WTC11 (cell line): ENCODE measurements around the gene LCA5L. TPM values are rescaled to one million over a fixed set of nuclear protein-coding genes. Genes with fewer than 3 reads are reported as not detected.

Experiments
- ATAC-seq: fragments of 200-7000 bp; cut with Tn5 transposase; 2 replicates; pipeline ENCODE4 v1.10.0; 2021; ENCODE audit warnings: mild to moderate bottlenecking, moderate library complexity
- CTCF ChIA-PET: fragments of 300-600 bp; sonication (Branson Sonifier 250); formaldehyde crosslinking; loops from one replicate; lab custom pipeline; 2021; ENCODE audit warnings: antibody characterized with exemption; lab: Charles Lee
- POLR2A ChIA-PET: fragments of 350-600 bp; sonication (Branson Sonifier 250); formaldehyde crosslinking; loops from one replicate; lab custom pipeline; 2021; ENCODE audit warnings: antibody characterized with exemption; lab: Charles Lee
- DNase-seq: peaks from one replicate; pipeline ENCODE4 v3.0.0; 2021; ENCODE audit warnings: low spot score
- H3K27ac Mint-ChIP-seq: 2 replicates; pipeline ENCODE4 v1.8.0; 2021; ENCODE audit warnings: mixed read lengths
- H3K27me3 Mint-ChIP-seq: 2 replicates; pipeline ENCODE4 v1.8.0; 2021; ENCODE audit warnings: low read depth, mild to moderate bottlenecking, moderate library complexity, mixed read lengths
- H3K36me3 Mint-ChIP-seq: 2 replicates; pipeline ENCODE4 v1.8.0; 2021; ENCODE audit warnings: mixed read lengths
- H3K4me1 Mint-ChIP-seq: 2 replicates; pipeline ENCODE4 v1.8.0; 2022; ENCODE audit warnings: mixed read lengths
- H3K4me3 Mint-ChIP-seq: 2 replicates; pipeline ENCODE4 v1.8.0; 2021; ENCODE audit warnings: mild to moderate bottlenecking, moderate library complexity, mixed read lengths
- H3K9me3 Mint-ChIP-seq: 2 replicates; pipeline ENCODE4 v1.8.0; 2021; ENCODE audit warnings: mixed read lengths
- ARID4B ChIP-seq: sonication (generic); formaldehyde crosslinking; IDR thresholded peaks from 2 replicates; pipeline ENCODE4 v1.8.0; 2023; ENCODE audit warnings: missing genetic modification reagents, mild to moderate bottlenecking, borderline replicate concordance
- CBFB ChIP-seq: sonication (generic); formaldehyde crosslinking; IDR thresholded peaks from 2 replicates; pipeline ENCODE4 v1.8.1; 2022; ENCODE audit warnings: mild to moderate bottlenecking, low read depth, missing genetic modification reagents
- ELF4 ChIP-seq: sonication (generic); formaldehyde crosslinking; IDR thresholded peaks from 2 replicates; pipeline ENCODE4 v1.8.1; 2022; ENCODE audit warnings: low read depth, mild to moderate bottlenecking, moderate library complexity, missing genetic modification reagents
- GABPB1 ChIP-seq: sonication (generic); formaldehyde crosslinking; IDR thresholded peaks from 2 replicates; pipeline ENCODE4 v1.8.1; 2023; ENCODE audit warnings: mild to moderate bottlenecking, missing genetic modification reagents
- NFE2L1 ChIP-seq: sonication (generic); formaldehyde crosslinking; IDR thresholded peaks from 2 replicates; pipeline ENCODE4 v1.8.1; 2023; ENCODE audit warnings: missing genetic modification reagents
- PRDM15 ChIP-seq: sonication (generic); formaldehyde crosslinking; IDR thresholded peaks from 2 replicates; pipeline ENCODE4 v1.8.0; 2022; ENCODE audit warnings: missing genetic modification reagents
- TCF7 ChIP-seq: sonication (generic); formaldehyde crosslinking; IDR thresholded peaks from 2 replicates; pipeline ENCODE4 v1.8.0; 2022; ENCODE audit warnings: mild to moderate bottlenecking, low read depth, missing genetic modification reagents, moderate library complexity
- TEAD1 ChIP-seq: sonication (generic); formaldehyde crosslinking; IDR thresholded peaks from 2 replicates; pipeline ENCODE4 v1.8.0; 2022; ENCODE audit warnings: mild to moderate bottlenecking, missing genetic modification reagents
- ZBTB43 ChIP-seq: sonication (generic); formaldehyde crosslinking; IDR thresholded peaks from 2 replicates; pipeline ENCODE4 v1.8.1; 2023; ENCODE audit warnings: mild to moderate bottlenecking, missing genetic modification reagents
- ZNF317 ChIP-seq: sonication (generic); formaldehyde crosslinking; IDR thresholded peaks from 2 replicates; pipeline ENCODE4 v1.8.1; 2023; ENCODE audit warnings: low read depth, mild to moderate bottlenecking, moderate library complexity, missing genetic modification reagents, borderline replicate concordance
- total RNA-seq: library from RNA; stranded (reverse); gene quantifications from 3 replicates; pipeline ENCODE4 v1.2.3, GENCODE V29; 2021
- TF ChIP-seq, protein P1 (sequence below): sonication (generic); formaldehyde crosslinking; IDR thresholded peaks from 2 replicates; pipeline ENCODE4 v1.8.1; 2022; ENCODE audit warnings: low read depth, missing genetic modification reagents, borderline replicate concordance
- TF ChIP-seq, protein P2 (sequence below): fragments of 200-600 bp; IDR thresholded peaks from 2 replicates; pipeline ENCODE4 v1.8.0; 2022; ENCODE audit warnings: antibody characterized with exemption
- TF ChIP-seq, protein P3 (sequence below): fragments of 250-450 bp; sonication (Bioruptor Pico); conservative IDR thresholded peaks from 2 replicates; pipeline ENCODE4 v1.9.0; 2021; ENCODE audit warnings: mild to moderate bottlenecking

Gene LCA5L
- total RNA-seq, 1 experiment from 2014 or later: 1.0 TPM

- ATAC-seq (no peak), DNase-seq (no peak)
- Mint-ChIP-seq H3K27me3 (no peaks in the 10 kb centered on the region), H3K4me3 (no peak overlapping the region), H3K4me1 (peaks cover 30% of the 10 kb centered on the region), H3K36me3 (peaks cover 8% of the 10 kb centered on the region), H3K9me3 (no peaks in the 10 kb centered on the region), H3K27ac (no peak overlapping the region)
- no peak for TF ChIP-seq TCF7
- TF ChIP-seq TEAD1: no peak
- no peak for TF ChIP-seq PRDM15 (CRISPR knock-in tag)
- ChIA-PET POLR2A (no interaction called here), CTCF (interaction anchor here (1.1 to 1.2 kb wide), 2 partner anchors 12 to 38 kb away, joined by 3 read pairs; no protein-coding TSS in a partner anchor)
Measured at GRCh38 chr21:39386194-39386593, 59.4 kb downstream of the LCA5L start.

GRCh38 chr21:39385299-39386145 is 60.1 kb downstream of the LCA5L start:
- no peak overlapping the region for H3K4me3 Mint-ChIP-seq
- peaks cover 6% of the 10 kb centered on the region for H3K36me3 Mint-ChIP-seq
- peak; percentile 79 for TF ChIP-seq GABPB1 (CRISPR knock-in tag)
- TF ChIP-seq, protein P1, sequence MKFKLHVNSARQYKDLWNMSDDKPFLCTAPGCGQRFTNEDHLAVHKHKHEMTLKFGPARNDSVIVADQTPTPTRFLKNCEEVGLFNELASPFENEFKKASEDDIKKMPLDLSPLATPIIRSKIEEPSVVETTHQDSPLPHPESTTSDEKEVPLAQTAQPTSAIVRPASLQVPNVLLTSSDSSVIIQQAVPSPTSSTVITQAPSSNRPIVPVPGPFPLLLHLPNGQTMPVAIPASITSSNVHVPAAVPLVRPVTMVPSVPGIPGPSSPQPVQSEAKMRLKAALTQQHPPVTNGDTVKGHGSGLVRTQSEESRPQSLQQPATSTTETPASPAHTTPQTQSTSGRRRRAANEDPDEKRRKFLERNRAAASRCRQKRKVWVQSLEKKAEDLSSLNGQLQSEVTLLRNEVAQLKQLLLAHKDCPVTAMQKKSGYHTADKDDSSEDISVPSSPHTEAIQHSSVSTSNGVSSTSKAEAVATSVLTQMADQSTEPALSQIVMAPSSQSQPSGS: no peak
- no peak for ATAC-seq
- peaks cover 34% of the 10 kb centered on the region for H3K4me1 Mint-ChIP-seq
- H3K9me3 Mint-ChIP-seq: no peaks in the 10 kb centered on the region
- no peaks in the 10 kb centered on the region for H3K27me3 Mint-ChIP-seq
- POLR2A ChIA-PET: interaction anchor here (0.6 kb wide), 1 partner anchor 1783 kb away, joined by 4 read pairs; no protein-coding TSS in a partner anchor
- no peak for DNase-seq
- CTCF ChIA-PET: interaction anchor here (0.6 to 1.2 kb wide), 3 partner anchors 12 to 569 kb away, joined by 3 read pairs; no protein-coding TSS in a partner anchor
- H3K27ac Mint-ChIP-seq: peak overlapping the region; percentile 87; the same call in 1 of the 2 replicates

DNA sequence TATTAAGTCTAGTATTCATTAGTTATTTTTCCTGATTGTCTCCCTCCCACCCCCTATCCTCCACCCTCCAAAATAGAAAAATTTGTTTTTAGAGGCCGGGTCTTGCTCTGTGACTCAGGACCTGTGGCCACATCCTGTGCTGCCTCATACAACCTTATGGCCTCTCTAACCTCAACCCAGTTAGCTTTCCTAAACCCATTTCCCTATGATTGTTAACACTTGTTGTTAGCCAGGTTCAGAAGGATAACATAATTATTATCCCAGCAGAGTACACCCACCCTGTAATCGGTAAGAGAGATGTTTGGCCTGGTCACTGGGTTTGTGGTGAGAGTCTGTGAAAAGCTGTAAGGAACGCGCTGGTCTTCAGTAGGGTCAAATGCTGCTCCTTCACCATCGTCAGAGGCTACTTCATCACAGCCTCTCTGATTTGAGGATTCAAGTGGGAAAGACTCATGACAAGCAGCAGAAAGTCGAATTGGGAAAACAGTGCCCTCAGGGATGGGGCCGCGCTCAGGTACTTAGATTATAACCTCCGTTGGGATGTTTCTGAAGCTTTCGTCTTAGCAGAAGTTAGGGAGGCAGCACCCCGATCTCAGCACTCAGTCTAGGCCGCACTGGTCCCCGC is 60.8 kb downstream of the LCA5L start:
- H3K4me3 Mint-ChIP-seq: no peak overlapping the region
- POLR2A ChIA-PET: interaction anchor here (0.6 to 0.7 kb wide), 2 partner anchors 18 to 1784 kb away, joined by 4 read pairs; no protein-coding TSS in a partner anchor
- no peak for TF ChIP-seq CBFB (CRISPR knock-in tag)
- TF ChIP-seq, protein P2, sequence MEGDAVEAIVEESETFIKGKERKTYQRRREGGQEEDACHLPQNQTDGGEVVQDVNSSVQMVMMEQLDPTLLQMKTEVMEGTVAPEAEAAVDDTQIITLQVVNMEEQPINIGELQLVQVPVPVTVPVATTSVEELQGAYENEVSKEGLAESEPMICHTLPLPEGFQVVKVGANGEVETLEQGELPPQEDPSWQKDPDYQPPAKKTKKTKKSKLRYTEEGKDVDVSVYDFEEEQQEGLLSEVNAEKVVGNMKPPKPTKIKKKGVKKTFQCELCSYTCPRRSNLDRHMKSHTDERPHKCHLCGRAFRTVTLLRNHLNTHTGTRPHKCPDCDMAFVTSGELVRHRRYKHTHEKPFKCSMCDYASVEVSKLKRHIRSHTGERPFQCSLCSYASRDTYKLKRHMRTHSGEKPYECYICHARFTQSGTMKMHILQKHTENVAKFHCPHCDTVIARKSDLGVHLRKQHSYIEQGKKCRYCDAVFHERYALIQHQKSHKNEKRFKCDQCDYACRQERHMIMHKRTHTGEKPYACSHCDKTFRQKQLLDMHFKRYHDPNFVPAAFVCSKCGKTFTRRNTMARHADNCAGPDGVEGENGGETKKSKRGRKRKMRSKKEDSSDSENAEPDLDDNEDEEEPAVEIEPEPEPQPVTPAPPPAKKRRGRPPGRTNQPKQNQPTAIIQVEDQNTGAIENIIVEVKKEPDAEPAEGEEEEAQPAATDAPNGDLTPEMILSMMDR: no peak
- TF ChIP-seq NFE2L1 (CRISPR knock-in tag): no peak
- TF ChIP-seq, protein P3, sequence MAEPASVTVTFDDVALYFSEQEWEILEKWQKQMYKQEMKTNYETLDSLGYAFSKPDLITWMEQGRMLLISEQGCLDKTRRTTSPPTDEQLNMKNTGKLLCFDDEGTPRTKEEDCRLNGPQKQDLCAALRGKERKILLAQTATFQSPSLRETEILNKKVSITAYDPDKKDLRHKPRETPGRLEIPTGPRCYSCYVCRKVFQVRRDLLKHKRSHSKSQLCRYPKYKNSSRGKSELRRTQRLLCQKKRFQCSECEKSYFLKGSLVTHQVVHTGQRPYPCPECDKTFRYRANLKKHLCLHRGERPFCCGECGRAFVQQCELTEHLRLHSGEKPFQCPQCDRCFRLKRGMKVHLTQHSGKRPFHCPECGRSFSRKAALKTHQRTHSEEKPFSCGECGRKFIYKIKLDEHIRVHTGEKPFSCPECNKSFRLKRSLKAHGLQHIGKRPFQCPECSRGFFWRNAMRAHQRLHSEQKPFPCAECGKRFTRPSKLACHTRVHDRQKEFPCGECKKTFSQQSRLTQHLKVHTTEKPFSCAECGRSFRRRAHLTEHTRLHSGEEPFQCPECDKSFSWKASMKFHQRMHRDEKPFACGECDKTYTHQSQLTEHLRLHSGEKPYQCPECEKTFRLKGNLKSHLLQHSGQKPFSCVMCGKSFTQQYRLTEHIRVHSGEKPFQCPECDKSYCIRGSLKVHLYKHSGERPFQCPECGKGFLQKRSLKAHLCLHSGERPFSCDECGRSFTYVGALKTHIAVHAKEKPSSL (CRISPR knock-in tag): no peak
- no peak for TF ChIP-seq ELF4
- TF ChIP-seq ARID4B: no peak
- no peak for TF ChIP-seq ZNF317 (CRISPR knock-in tag)
- no peak for TF ChIP-seq ZBTB43 (CRISPR knock-in tag)

More for the DNA sequence above, 60.8 kb downstream of the LCA5L start:
- Mint-ChIP-seq H3K27me3 (no peaks in the 10 kb centered on the region), H3K27ac (peak overlapping the region; percentile 87), H3K4me1 (peaks cover 29% of the 10 kb centered on the region), H3K36me3 (peaks cover 3% of the 10 kb centered on the region; the same call in 1 of the 2 replicates), H3K9me3 (no peaks in the 10 kb centered on the region)
- DNase-seq (no peak), ATAC-seq (no peak)
- CTCF ChIA-PET: interaction anchor here (0.6 to 1.2 kb wide), 2 partner anchors 37 to 570 kb away, joined by 3 read pairs; no protein-coding TSS in a partner anchor
